ENCODE results near the gene PTPRD.

The PTPRD gene

GRCh38 chr9:8450810-8451545 lies 2161.8 kb downstream of the PTPRD start:
- no peak for DNase-seq

- DNase-seq = no peak
These were observed 2164.6 kb downstream of the PTPRD start for GRCh38 chr9:8448226-8448625.

DNA sequence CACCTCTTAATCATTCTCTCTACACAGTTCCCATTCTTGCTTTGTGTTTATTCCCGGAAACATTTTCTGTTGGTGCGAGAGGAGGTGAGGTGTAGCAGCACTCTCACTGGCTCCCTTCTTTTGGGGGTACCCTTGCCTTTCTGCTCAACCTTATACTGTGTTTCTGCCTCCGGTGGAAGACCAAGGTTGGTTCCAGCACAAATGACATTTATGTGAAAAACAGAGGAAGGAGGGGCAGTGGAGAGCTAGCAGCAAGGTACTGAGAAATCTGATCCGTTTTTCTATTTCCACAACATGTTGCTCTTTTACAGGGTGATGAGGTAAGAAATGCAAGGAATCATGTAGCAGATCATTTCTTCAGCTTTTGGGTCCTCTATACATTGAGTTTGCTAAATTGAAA lies 2165.2 kb downstream of the PTPRD start:
- no peak for DNase-seq

DNA sequence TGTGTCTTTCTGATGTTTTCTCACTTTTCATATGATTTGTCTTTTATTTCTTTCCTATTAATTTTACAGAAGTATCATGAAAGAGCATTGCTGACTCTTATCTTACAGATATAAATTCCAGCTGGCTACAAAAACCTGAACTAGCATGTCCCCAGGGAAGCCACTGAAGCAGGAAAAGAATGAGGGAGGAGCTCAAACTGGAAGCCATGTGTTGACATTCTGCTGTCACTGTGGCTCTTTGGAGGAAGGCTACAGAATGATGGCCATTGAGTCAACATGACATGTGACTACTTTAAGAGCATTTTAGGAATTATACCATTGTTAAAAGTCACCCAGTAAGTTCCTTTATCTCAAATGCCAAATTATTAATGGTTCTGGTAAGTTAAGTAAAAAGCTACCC lies 2174.9 kb downstream of the PTPRD start:
- no peak for DNase-seq

- no peak for DNase-seq
These were observed 2175.5 kb downstream of the PTPRD start for GRCh38 chr9:8437259-8437658.

- DNase-seq = no peak
These were observed 2176.0 kb downstream of the PTPRD start for GRCh38 chr9:8436786-8437185.

- DNase-seq = no peak
These were observed 2178.2 kb downstream of the PTPRD start for GRCh38 chr9:8434621-8435020.

DNA sequence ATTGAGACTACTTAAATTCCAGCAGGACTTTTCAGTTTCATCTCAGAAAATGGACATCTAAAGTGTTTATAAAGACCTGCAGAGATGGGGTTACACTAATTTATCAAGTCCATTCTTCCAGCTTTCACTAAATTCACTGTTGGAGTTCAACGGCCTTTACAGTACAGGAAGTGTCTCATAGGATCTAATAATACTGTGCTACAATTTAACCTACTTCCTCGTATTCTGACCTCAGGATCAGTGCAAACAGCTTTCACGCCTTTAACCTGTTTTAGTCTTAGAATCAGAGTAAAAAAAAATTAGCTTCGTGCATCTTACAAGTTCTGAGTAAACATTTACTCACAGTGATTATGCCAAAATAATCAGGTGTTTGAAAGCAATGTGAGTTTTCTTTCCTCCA lies 2180.6 kb downstream of the PTPRD start:
- no peak for DNase-seq

- no peak for DNase-seq
These were observed 2181.3 kb downstream of the PTPRD start for GRCh38 chr9:8431505-8431904.

DNA sequence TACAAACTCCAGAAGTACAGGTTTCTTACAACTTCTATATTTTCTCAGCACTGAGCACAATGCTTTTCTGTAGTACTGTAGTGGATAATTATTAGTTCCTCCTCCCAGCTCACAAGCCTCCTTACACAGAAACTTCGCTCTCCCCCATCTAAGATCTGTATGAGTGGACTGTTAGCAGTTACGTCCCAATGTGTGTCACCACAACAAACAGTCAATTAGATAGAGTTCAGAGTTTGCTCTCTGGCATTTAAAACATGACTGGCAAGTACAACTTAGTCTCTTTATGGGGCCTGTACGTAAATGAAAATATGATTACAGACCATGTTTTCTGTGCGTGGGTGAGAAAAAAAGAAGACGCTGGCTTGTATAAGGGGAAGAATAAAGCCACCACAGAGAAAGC lies 2181.9 kb downstream of the PTPRD start:
- DNase-seq = no peak

DNA sequence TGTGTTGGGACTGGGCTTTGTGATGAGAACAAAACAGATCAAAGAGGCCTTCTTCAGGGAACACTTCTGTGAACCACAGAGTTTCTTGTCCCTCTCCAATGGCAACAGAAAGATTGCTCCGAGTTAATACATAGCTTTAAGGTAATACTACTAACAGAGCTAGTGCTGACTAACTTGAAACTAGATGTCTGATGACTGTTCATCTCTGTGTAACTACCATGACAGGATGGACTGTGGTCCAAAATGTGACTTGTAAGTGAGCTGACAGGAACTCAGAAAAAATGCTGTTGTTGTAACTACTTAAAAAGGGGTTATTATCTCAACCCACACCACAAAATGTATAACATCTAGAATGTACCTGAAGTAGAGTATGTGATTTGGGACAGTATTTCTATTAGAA lies 2183.0 kb downstream of the PTPRD start:
- no peak for DNase-seq

DNA sequence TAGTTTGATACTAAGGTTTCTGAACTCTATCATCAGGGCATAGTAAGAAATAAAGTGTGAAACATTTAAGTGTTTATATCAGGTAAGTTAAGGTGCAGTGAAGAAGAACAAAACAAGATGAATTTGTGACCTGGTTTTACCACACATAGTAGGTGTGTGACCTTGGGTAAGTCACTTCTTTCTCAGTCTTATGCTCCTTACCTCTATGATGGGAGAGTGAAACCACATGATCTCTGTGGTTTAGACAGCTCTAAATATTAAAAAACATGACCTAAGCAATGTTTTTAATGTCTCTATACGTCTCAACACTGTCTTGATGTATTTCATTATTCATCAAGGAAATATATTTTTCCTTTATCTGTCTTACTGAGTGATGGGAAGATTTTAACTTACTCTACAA lies 2183.6 kb downstream of the PTPRD start:
- DNase-seq = no peak

DNA sequence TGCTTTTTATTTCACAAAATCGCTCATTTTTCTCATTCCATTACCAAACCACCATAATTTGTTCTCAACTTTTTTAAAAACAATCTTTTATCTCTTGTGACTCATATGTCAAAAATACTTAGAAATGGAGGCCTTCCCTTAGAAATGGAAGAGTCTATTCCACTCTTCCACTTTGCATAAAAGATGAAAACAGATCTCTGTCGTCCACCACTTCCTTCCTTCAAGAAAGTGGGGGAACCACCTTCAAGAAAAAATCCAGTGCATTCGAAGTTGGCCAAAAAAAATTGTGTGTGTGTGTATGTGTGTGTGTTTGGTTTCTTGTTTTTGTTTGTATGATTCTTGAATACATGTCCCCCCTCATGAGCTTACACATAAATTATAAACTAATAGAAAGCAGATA lies 2184.4 kb downstream of the PTPRD start:
- no peak for DNase-seq

GRCh38 chr9:8424786-8425410 lies 2187.9 kb downstream of the PTPRD start:
- no peak for DNase-seq

DNA sequence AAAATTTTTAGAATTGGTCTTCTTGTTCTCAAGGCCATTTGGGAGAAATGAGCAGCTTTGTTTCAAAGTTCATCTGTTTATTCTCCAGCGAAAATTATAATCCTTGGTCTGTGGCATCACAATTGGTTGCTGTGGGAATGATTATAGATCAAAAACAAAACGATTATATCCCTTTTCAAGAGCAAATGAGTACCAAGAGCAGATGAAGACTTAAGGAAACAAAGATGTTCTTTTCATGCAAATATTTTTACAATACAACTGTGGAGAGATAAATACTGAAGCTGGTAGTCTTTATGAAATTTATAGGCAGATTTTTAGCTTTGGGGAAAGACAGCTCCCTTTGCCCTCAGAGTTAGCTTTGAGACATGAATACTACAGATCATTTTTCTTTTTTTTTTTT lies 2192.4 kb downstream of the PTPRD start:
- DNase-seq = no peak

DNA sequence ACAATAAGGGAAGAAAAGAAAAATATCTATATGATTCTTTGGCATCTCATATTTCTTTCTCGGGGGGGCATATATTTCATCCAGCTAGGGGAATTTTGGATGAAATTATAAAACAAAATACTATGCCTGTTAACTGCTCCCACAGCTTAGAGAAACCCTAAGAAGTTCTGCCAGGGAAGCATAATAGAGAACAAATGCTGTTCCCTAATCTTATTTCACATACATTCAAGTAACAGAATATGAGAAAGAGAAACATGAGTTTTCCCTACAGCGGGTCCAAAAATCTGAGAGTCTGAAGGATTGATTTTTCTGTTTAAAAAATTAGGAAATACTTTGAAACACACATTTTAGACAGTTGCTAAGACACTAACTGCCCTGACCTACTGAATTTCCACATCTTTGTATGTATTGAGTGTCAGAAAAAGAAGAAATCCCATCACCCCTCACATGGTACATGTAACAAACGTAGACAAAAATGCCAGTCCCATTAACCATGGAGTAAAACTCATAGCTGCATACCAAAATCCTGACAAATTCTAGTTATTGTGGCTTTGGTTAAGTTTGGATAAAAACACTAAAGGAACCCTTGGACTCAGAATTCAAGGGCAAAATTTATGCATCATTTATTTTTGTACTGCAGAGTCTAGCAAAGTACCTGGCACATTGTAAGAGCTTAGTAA lies 2193.1 kb downstream of the PTPRD start:
- no peak for DNase-seq

DNA sequence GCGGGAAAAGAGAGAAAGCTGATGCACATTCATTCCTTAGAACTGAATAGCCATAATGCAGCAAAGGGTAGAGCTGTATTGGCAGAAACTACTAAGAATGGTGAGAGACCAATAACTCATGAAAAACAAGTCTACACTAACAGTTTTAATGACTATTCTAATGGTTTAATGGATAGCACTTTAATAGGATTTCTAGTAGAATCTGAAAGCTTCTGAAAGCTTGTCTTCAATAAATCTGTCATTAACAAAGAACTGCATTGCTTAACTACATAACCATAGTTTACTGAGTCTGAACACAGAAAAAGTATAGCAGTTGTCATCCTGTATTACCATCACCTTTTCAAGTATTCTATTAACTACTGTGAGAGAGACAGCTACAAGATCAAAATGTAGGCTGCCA lies 2195.5 kb downstream of the PTPRD start:
- no peak for DNase-seq

DNA sequence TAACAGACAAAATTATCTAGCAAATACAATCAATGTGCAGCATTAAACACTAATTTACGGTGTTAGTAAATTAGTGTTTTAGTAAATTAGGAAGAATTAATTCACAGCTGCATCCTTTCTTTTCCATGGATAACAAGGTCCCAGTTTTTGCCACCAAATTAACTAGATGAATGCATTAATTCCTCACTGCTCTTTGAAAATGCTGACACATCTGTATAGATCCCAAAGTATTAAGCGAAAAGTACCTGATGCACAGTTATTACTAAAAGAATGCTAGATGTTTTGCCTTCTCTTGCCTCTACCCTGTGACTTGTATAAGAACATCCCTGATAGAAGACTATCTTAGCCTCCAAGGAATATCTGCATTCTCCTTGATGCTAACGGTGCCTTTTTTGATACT lies 2200.5 kb downstream of the PTPRD start:
- no peak for DNase-seq

DNA sequence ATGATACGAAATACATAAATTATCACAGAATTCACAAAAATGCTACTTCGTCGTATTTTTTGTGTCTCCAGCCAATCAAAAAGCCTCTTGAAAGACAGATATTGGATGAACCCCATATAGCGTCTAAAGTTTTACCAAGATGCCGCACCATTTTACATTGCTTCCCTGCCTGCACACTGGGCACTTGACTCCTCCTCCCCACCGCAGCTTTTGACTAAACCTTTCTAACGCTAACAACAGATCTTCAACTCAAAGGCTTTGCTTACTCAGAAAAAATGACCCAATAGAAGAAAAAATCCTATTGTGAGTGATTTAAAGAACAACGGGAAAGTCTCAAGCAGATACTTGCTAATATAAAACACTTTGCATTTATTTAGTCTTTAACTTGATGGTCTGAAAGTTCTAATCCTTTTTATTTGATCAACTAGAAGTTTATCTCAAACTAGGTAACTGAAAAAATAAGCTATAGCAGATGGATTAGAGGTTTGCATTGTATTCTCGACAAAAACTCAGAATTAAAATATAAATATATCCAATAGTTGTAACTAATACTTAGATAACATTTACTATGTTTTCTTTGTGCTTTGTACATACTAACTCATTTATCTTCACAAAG lies 2204.1 kb downstream of the PTPRD start:
- DNase-seq = no peak

DNA sequence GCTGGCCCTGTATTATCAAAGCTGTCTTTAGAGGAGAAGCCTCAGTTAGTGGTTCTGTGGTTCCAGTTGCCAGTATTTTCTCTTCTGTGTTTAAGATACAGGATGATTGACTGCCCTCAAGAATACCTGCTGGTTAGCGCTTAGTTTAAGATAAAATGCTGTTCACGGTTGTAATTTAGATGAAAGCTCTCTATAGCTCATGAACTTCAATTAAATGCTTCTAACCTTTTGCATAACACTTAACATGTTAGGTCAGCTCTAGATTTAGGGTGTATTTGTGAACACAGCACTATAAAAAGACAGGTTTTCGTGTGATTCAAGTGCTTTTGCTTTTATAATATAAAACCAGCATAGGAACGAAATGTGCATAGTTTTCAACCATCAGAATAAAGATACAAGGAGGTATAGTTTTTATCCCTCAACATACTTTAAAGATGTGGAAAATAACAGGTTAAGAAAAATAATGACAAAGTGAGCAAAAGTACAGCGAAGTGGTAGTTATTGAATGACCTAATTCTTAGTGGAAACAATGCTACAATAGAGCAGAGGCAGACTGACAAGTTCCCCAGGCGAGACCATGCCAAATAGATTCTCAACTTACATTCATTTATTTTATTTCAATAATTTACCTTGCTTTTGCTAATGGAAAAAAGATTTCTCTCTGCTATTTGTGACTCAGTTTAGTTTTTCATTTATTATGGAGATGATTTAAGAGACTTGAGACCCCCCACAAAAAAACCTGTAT lies 2210.7 kb downstream of the PTPRD start:
- no peak for DNase-seq

DNA sequence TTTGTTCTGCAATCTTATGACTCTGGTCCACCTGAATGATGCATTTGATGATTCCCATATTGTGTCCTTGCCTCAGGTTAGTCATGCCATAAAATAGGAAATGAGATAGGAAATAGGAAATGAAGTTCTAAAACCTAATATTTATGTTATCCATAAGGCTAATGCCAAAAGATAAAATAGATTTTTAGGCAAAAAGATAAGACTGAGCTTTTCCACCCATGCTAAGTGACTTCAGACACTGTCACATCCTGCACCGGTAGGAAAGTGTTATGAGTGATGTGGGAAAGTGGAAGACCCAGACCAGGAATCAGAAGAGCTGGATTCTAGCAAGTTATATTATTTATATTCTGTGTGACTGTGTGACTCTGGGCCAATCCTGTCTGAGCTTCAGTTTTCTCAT lies 2212.4 kb downstream of the PTPRD start:
- no peak for DNase-seq

GRCh38 chr9:8395022-8395421 lies 2217.8 kb downstream of the PTPRD start:
- no peak for DNase-seq

DNA sequence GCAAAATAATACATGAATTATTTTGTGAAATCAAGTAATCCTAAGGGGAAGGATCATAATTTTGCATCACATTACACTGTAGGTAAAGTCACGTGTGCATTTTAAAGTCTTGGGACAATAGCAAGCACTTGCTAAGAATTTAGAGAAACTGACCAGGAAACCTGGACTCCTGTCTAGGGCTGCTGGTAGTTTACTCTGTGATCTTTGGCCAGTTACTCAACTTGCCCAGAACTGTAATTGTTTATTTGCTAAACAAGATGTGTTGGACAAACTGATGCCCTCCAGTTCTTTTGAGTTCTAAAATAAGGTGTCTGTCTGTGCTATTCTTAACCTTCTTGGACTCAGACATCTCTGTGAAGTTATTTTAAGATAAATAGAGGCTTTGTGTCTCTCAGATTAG lies 2218.5 kb downstream of the PTPRD start:
- DNase-seq = no peak

Data from NCI-H524 (cell line).